Coronary artery (tissue), 2 donors: ENCODE measurements around the gene ATCAY.
"Not testable (repeated sequence)": the region's sequence is repeated elsewhere in the genome, so short reads cannot be mapped to it uniquely, and the experiment has no call there.

Source experiments
- DNase-seq: peaks from one replicate; pipeline ENCODE4 v3.0.0-alpha.2; 2017; ENCODE audit warnings: low spot score
- H3K27ac ChIP-seq, 2 donors: fragments of 200-600 bp; sonication (generic); one replicate each; pipeline ENCODE4 v1.5.1; 2016 to 2019
- H3K4me3 ChIP-seq: fragments of 200-600 bp; sonication (generic); 2 replicates; pipeline ENCODE4 v1.5.1; 2016; ENCODE audit warnings: mild to moderate bottlenecking, moderate library complexity
- TF ChIP-seq, protein P1 (sequence below): fragments of 200-600 bp; sonication (generic); IDR thresholded peaks from one replicate; pipeline ENCODE4 v1.5.1; 2019; ENCODE audit warnings: antibody characterized with exemption

ATCAY gene

DNA sequence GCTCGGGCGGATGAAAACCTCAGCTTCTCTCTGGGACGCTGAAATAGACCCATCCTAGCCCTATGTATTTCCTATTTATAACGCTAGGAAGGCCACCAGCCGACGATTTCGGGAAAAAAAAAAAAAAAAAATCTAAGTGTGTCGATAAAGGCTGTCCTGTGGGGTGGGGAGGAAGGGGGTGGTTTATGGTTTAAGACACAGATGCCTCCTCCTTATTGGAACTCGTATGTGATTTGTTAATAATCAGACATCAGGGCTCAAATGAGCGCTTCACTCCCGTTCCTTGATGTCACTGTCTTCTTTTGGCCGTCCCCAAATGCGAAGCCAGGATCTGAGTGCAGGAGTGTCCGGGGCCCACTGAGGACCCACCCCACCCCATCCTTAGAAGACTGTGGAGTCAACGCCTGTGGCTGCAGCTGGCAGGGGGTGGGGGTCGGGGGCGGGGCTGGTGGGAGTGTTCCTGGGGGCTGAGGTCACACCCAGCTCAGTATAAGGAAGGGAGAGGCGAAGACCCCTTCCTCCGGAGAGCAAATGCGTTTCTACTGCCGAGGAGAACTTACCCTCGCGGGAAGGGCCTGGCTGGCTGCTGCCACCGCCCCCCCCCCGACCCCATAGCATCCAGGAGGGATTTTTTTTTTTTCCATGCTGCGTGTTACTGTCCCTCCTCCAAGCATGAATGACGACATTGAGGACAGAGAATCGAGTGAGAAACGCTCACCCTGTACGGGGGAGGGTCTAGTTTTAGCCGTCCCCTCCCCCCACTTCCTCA is 971 bp downstream of the ATCAY start:
- TF ChIP-seq, protein P1, sequence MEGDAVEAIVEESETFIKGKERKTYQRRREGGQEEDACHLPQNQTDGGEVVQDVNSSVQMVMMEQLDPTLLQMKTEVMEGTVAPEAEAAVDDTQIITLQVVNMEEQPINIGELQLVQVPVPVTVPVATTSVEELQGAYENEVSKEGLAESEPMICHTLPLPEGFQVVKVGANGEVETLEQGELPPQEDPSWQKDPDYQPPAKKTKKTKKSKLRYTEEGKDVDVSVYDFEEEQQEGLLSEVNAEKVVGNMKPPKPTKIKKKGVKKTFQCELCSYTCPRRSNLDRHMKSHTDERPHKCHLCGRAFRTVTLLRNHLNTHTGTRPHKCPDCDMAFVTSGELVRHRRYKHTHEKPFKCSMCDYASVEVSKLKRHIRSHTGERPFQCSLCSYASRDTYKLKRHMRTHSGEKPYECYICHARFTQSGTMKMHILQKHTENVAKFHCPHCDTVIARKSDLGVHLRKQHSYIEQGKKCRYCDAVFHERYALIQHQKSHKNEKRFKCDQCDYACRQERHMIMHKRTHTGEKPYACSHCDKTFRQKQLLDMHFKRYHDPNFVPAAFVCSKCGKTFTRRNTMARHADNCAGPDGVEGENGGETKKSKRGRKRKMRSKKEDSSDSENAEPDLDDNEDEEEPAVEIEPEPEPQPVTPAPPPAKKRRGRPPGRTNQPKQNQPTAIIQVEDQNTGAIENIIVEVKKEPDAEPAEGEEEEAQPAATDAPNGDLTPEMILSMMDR = no peak
- Histone ChIP-seq H3K27ac (no peak overlapping the region), H3K4me3 (no peak overlapping the region)
- DNase-seq = no peak

DNA sequence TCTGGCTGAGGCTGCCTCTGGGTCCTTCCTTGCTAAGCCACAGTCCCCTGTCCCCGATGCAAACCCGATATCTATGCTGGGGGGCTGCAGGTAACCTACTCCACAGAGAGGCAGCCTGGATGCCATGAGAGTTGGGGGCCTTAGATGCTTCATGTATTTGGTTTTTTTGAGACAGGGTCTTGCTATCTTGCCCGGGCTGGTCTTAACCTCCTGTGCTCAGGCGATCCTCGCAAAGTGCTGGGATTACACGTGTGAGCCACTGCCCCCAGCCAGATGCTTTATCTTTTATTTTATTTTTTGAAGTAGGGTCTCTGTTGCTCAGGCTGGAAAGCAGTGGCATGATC is 1.5 kb downstream of the ATCAY start:
- DNase-seq = no peak
- TF ChIP-seq, protein P1 = no peak
- no peak overlapping the region for H3K4me3 ChIP-seq
- no peak overlapping the region for H3K27ac ChIP-seq

DNA sequence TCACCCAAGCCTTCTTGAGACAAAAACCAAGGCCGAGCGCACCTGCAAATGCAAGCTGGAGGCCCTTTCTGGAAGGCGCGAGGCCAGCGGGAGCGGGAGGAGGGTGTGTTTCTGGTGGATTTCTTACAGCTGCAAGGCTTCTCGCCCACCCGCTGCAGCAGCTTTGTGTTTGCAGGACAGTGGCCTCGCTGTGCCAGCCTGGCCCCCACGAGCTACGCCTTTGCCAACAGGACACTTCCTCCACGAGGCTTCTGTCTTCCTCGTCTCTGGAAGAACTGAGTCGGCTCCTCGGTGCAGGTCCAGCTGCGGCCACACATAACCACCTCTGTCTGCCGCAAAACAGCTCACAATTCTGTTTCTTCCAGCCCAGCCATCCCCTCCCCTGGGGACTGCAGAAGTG is 10.1 kb downstream of the ATCAY start:
- DNase-seq = no peak

DNA sequence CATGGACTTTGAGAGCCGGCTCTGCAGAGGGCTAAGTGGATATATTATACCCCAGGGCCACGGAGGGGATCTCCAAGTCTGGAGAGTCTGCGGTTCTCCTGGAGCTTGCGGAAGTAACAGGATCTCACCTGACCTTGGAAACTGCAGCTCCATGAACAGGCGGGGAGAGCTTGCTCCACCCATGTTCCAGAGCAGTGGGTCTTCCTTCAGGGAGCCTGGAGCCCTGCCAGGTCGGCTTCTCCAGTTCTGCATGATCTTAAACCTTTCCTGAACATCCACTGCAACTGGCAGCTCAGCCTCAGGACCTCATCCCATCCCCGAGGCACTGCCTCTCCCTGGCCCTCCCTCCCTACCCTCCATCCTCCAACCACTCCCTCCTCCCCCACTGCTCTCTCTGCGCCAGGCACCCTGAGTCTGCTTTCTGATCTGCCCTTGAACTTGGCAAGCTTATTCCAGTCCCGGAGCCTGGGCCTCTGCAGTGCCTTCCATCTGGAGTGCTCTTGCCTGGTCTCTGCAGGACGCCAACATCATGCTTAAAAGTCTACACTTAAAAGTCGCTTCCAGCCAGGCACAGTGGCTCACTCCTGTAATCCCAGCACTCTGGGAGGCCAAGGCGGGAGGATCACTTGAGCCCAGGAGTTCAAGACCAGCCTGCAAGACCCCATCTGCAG is 13.2 kb downstream of the ATCAY start:
- Histone ChIP-seq H3K4me3 (no peak overlapping the region), H3K27ac (no peak overlapping the region)
- no peak for DNase-seq
- TF ChIP-seq, protein P1 = no peak

More for the DNA sequence above, 10.1 kb downstream of the ATCAY start:
- H3K27ac ChIP-seq = no peak overlapping the region
- no peak overlapping the region for H3K4me3 ChIP-seq
- TF ChIP-seq, protein P1 = no peak

DNA sequence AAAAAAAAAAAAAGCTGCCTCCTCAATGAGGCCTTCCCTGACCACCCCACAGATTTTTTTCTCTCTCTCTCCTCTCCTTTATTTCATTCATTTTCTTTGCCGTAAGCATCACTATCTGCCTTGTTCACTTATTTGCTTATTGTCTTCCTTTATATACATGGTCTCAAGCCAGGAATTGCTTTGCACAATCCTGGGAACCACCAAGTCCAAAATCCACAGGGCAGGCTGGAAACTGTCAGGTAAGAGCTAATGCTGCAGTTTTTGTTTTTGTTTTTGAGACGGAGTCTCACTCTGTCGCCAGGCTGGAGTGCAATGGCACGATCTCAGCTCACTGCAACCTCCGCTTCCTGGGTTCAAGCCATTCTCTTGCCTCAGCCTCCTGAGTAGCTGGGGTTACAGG is 14.5 kb downstream of the ATCAY start:
- H3K4me3 ChIP-seq, DNase-seq, H3K27ac ChIP-seq: not testable (repeated sequence)

DNA sequence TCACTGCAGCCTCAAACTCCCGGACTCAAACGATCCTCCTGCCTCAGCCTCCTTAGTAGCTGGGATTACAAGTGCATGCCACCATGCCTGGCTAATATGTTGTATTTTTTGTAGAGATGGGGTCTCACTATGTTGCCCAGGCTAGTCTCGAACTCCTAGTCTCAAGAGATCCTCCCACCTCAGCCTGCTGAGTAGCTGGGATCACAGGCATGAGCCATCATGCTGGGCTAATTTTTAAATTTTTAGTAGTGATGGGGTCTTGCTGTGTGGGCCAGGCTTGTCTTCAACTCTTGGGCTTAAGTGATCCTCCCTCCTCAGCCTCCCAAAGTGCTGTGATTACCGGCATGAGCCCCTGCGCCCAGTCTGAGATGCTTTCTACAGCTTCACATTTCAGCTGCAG is 15.3 kb downstream of the ATCAY start:
- Histone ChIP-seq H3K4me3 (no peak overlapping the region), H3K27ac (no peak overlapping the region)
- TF ChIP-seq, protein P1 = no peak
- DNase-seq = no peak

DNA sequence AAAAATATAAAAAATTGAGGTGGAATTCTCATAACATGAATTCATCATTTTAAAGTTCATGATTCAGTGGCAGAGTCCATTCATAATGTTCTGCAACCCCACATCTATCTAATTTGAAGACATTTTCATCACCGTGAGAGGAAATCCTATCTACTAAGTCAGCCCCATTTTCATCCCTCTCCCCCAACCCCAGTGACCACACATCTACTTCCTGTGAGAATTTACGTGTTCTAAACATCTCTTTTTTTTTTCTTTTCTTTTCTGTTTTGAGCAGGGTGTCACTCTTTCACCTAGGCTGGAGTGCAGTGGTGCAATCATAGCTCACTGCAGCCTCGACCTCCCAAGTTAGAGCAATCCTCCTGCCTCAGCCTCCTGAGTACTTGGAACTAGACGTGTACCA is 17.5 kb downstream of the ATCAY start:
- H3K4me3 ChIP-seq = no peak overlapping the region

More for the DNA sequence above, 17.5 kb downstream of the ATCAY start:
- DNase-seq = no peak
- H3K27ac ChIP-seq = no peak overlapping the region
- TF ChIP-seq, protein P1 = no peak
